ENCODE results near the gene DDC. TPM values are rescaled to one million over a fixed set of nuclear protein-coding genes. Genes with fewer than 3 reads are reported as not detected.
A peak's percentile ranks its signal among the peaks of the same experiment; 100 is the strongest.

DDC gene
- polyA plus RNA-seq, 1 experiment = not detected

- Histone ChIP-seq H3K4me3 (ENCODE audit: low read depth, low read length) (no peak overlapping the region), H3K27ac (ENCODE audit: low read depth, low read length) (no peak overlapping the region), H3K9me3 (ENCODE audit: control insufficient read depth, insufficient read depth, low read length) (no peaks in the 10 kb centered on the region), H3K27me3 (ENCODE audit: control insufficient read depth, insufficient read depth, low read length) (no peaks in the 10 kb centered on the region)
- CTCF ChIA-PET = no interaction called here
- POLR2A ChIA-PET = no interaction called here
- no peak for TF ChIP-seq CTCF (IDR thresholded peaks at IDR 0.05; ENCODE audit: low read depth, low read length)
- no peak for DNase-seq (ENCODE audit: low read depth, low spot score)
Observed at GRCh38 chr7:50423860-50424259, 141.3 kb downstream of the DDC start.

- POLR2A ChIA-PET = no interaction called here
- CTCF ChIA-PET = no interaction called here
- no peak overlapping the region for H3K27ac ChIP-seq (ENCODE audit: low read depth, low read length)
Observed at GRCh38 chr7:50422858-50423257, 142.3 kb downstream of the DDC start.

GRCh38 chr7:50421043-50421442, 144.2 kb downstream of the DDC start:
- TF ChIP-seq CTCF (IDR thresholded peaks at IDR 0.05; ENCODE audit: low read depth, low read length) = no peak
- DNase-seq (ENCODE audit: low read depth, low spot score) = no peak
- Histone ChIP-seq H3K9me3 (ENCODE audit: control insufficient read depth, insufficient read depth, low read length) (no peaks in the 10 kb centered on the region), H3K27me3 (ENCODE audit: control insufficient read depth, insufficient read depth, low read length) (peaks cover 3% of the 10 kb centered on the region), H3K4me3 (ENCODE audit: low read depth, low read length) (no peak overlapping the region), H3K27ac (ENCODE audit: low read depth, low read length) (no peak overlapping the region)
- POLR2A ChIA-PET = no interaction called here
- CTCF ChIA-PET = interaction anchor here (1.4 kb wide), 1 partner anchor 16 kb away, joined by 3 read pairs; no protein-coding TSS in a partner anchor

More at GRCh38 chr7:50422858-50423257, 142.3 kb downstream of the DDC start:
- H3K4me3 ChIP-seq (ENCODE audit: low read depth, low read length) = no peak overlapping the region
- no peaks in the 10 kb centered on the region for H3K27me3 ChIP-seq (ENCODE audit: control insufficient read depth, insufficient read depth, low read length)
- no peaks in the 10 kb centered on the region for H3K9me3 ChIP-seq (ENCODE audit: control insufficient read depth, insufficient read depth, low read length)
- TF ChIP-seq CTCF (IDR thresholded peaks at IDR 0.05; ENCODE audit: low read depth, low read length) = no peak
- DNase-seq (ENCODE audit: low read depth, low spot score) = no peak

- Histone ChIP-seq H3K27me3 (ENCODE audit: control insufficient read depth, insufficient read depth, low read length) (peaks cover 3% of the 10 kb centered on the region), H3K4me3 (ENCODE audit: low read depth, low read length) (no peak overlapping the region), H3K27ac (ENCODE audit: low read depth, low read length) (no peak overlapping the region), H3K9me3 (ENCODE audit: control insufficient read depth, insufficient read depth, low read length) (no peaks in the 10 kb centered on the region)
- POLR2A ChIA-PET = no interaction called here
- CTCF ChIA-PET = interaction anchor here (0.6 to 2.8 kb wide), 20 partner anchors 8 to 744 kb away, joined by 3 to 23 read pairs (median 8); partner anchors contain the start of gene FIGNL1
- DNase-seq (ENCODE audit: low read depth, low spot score) = no peak
- TF ChIP-seq CTCF (IDR thresholded peaks at IDR 0.05; ENCODE audit: low read depth, low read length) = no peak
Observed at GRCh38 chr7:50418526-50419290, 146.5 kb downstream of the DDC start.

GRCh38 chr7:50418086-50418515, 147.1 kb downstream of the DDC start:
- POLR2A ChIA-PET = no interaction called here
- CTCF ChIA-PET = interaction anchor here (0.6 to 2.8 kb wide), 23 partner anchors 9 to 745 kb away, joined by 3 to 23 read pairs (median 7); partner anchors contain the start of genes FIGNL1 and ZPBP
- peak; percentile 36 for DNase-seq (ENCODE audit: low read depth, low spot score)
- Histone ChIP-seq H3K27me3 (ENCODE audit: control insufficient read depth, insufficient read depth, low read length) (peaks cover 3% of the 10 kb centered on the region), H3K9me3 (ENCODE audit: control insufficient read depth, insufficient read depth, low read length) (no peaks in the 10 kb centered on the region), H3K4me3 (ENCODE audit: low read depth, low read length) (no peak overlapping the region), H3K27ac (ENCODE audit: low read depth, low read length) (no peak overlapping the region)
- peak; percentile 96 for TF ChIP-seq CTCF (IDR thresholded peaks at IDR 0.05; ENCODE audit: low read depth, low read length)

All from AG04450 (cell line).